Hindlimb muscle (tissue), 1 donor: ENCODE measurements around the gene MUC7. TPM values are rescaled to one million over a fixed set of nuclear protein-coding genes. Genes with fewer than 3 reads are reported as not detected.
A peak's percentile ranks its signal among the peaks of the same experiment; 100 is the strongest.
"Not testable (repeated sequence)": the region's sequence is repeated elsewhere in the genome, so short reads cannot be mapped to it uniquely, and the experiment has no call there.

Experiments
- DNase-seq: peaks from one replicate; pipeline ENCODE4 v3.0.0-alpha.2; 2013
- polyA plus RNA-seq: library from polyadenylated mRNA; unstranded; fragments of 120-200 nt; gene quantifications from one replicate; pipeline ENCODE4 v1.2.1, GENCODE V29; 2013; ENCODE audit not compliant: insufficient read length

The MUC7 gene
- polyA plus RNA-seq: not detected

DNA sequence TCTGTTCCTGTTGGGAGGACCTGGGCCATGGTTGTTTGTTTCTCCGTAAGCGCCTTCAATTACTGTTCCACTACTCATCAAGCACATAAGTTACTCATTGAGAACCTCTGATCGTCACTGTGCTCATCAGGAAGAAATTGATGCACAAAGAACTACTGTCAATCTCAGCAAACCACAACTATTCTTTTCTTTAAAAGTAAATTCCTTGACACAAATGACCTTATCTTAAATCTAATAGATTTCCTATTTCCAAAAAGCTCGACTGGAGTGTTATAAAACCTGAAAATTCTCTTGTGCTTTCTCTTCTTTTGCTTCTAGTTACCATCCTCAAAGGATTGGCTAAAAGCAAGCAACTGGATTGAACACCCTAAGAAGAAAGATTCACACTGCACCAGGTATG is at the start of gene MUC7:
Gene MUC7 (plus strand): TSS at position 301 of the 400 bp plus-strand sequence. CDS start 1,825 bp downstream, outside the sequence.
- DNase-seq: no peak

DNA sequence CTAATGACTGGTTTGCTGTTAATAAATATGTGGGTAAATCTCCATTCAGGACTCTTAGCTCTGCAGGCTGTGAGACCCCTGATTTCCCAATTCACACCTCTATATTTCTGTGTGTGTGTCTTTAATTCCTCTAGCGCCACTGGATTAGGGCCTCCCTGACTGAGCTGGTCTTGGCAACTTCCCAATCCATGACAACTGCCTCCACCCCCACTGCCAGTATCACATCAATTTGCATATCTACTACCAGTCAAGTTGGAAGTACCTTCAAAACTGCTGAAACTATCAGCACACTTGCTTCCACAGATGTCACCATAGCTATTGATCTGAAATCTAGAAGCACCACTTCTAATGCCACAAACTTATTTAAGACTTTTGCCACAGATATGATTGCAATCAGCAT is 46.7 kb upstream of the MUC7 start:
- no peak for DNase-seq

DNA sequence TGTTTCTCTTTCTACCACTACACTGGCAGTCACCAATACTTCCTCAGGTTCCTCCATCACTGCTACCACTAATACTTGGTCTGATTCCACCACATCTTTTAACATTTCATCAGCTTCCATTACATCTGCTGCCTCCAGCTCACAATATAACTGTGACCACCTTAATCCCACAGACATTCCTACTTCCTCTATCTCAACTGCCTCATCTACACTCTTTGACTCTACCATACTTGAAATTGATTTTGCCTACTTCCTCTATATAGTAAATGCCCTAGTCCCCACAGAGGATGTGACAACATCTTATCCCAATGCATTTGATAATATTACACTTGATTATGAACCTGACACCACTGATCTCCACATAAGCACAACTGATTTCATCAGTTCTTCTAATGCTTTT is 45.2 kb upstream of the MUC7 start:
- no peak for DNase-seq

DNA sequence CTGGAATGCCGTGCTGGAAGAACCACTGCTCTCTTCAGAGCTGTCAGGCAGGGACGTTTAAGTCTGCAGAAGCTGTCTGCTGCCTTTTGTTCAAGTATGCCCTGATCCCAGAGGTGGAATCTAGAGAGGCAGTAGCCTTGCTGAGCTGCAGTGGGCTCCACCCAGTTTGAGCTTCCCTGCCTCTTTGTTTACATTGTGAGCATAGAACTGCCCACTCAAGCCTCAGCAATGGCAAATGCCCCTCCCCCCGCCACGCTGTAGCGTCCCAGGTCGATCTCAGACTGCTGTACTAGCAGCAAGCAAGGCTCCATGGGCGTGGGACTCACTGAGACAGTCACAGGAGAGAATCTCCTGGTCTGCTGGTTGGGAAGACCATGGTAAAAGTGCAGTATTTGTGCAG is 34.8 kb upstream of the MUC7 start:
- DNase-seq: no peak

DNA sequence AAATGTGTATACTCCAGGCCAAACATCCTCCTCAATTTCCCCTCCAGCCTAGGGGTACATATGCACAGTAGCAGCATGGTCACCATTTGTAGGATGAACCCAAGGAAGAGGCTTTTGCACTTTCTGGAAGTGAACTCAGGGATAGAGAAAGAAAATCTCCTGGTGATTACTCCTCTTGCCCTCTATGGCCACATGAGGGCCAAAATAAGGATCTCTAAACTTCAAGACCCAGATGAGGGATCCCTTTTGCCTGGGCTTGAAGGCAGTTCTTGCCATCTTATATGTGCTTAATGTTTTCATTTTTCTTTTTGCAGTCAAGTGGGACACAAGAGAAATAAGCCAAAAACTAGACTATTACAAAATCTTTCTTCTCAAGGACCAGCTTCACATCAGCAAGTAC is 29.5 kb upstream of the MUC7 start:
- no peak for DNase-seq

DNA sequence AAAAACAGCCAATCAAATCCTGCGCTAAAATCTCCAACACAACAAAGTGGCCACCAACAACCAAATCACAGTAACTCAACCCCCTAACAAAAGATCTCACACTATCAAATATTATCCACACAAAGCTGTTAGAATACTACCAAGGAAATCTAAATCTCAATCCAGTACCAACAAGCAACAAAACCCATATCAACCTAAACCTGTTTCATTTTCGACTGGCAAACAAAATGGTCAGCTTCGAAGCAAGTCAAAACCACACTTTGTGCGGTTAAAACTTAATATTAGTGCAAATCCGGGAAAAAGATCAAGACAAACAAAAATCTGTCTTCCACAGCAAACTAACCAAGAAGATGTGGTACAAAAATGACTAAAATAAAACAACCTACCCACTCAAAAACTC is 28.7 kb upstream of the MUC7 start:
- DNase-seq: no peak

DNA sequence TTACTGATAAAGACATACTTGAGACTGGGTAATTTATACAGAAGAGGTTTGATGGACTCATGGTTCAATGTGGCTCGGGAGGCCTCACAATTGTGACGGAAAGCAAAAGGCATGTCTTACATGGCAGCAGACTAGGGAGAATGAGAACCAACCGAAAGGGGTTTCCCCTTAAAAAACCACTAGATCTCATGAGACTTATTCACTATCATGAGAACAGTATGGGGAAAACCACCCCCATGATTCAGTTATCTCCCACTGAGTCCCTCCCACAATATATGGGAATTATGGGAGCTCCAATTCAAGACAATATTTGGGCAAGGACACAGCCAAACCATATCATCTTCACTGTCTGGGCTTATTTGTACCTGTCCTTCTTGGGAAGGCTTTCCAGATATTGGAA is 22.8 kb upstream of the MUC7 start:
- no peak for DNase-seq

DNA sequence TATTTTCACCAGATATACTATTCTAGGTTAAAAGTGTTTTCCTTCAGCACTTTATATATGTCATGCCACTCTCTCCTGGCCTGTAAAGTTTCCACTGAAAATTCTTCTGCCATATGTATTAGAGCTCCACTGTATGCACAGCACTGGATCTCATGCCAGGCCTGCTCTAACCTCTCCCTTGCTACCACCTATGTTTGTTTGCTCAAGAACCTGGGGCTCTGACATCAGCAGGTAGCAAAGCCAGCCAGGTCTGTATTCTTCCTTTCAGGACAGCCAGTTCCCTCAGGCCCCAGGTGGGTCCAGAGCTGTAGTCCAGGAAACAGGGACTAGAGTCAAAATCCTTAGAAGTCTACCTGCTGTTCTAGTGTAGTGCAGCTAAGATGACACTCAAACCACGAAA is 19.1 kb upstream of the MUC7 start:
- DNase-seq: no peak

DNA sequence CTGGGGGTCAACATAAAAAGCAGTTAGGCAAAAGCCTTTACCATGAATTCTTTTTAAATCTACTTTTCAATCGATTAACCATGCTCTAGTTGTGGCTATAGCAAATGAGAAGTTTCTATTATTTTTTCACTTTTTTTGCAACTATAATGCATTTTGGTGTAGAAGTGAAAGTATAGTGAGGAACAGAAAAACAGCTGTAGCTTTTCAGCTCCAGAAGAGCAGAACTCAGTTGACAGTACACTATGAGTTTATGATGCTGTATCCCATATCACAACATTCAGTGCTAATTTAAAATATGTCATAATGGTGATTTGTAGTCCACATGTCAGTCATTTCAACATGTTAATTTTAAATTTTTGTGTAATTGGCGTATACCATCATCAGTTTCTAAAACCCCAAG is 8.7 kb upstream of the MUC7 start:
- no peak for DNase-seq

DNA sequence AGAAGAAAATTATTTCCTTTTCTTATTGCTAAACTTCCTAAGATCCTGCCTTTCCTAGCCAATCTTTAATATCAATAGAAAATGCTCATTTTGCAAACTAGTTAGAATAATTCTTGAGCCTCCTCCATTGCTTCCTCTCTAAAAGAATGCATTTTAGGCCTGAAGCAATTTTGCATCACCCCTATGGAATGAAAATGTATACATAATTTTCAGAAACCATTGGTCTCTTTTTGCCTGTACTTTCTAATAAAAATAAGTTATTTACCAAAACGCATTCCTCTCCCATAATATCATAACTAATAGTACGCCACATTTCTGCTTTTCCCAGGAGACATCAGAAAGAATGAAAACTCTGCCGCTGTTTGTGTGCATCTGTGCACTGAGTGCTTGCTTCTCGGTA is 1.7 kb downstream of the MUC7 start:
- DNase-seq: no peak

DNA sequence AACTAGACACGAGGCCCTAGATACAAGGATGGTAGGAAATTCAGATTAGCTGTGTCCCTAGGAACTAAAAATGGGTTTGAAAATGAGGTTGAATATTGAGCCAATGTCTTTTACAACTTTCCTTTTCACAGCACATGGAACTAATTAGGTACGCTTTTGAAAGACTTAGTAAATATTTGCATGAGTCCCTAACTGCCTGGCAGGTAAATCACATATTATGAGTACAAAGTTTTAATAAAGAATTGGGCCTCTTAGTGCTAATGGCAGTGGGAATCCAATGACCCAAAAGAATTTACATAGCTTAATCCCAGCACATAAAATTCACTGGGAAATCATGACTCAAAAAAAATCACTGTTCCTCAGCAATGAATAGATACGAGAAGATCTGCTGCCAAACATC is 16.8 kb downstream of the MUC7 start:
- no peak for DNase-seq

DNA sequence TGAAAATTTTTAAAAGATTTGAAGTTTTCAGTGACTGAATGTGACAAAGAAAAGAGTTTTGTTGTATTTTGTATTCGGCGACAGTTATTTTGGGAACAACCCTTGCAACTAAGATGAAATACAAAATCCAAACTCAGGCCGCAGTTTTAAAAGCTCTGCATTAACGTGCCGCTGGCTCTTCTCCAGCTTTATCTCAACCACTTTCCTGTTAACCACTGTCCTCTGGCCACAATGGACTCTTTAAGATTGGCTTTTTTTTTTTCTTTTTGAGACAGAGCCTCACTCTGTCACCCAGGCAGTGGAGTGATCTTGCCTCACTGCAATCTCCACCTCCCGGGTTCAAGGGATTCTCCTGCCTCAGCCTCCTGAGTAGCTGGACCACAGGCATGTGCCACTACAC is 24.2 kb downstream of the MUC7 start:
- DNase-seq: no peak

DNA sequence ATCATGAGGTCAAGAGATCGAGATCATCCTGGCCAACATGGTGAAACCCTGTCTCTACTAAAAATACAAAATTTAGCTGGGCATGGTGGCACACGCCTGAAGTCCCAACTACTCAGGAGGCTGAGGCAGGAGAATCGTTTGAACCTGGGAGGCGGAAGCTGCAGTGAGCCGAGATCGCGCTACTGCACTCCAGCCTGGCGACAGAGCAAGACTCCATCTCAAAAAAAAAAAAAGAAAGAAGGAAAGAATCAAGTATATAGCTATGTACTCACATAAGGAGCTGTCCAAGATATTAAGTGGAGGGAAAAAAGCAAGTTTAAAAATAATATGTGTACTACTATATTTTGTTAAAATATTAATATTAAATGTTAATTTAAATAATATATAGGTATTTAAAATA is 29.8 kb downstream of the MUC7 start:
- not testable (repeated sequence) for DNase-seq

DNA sequence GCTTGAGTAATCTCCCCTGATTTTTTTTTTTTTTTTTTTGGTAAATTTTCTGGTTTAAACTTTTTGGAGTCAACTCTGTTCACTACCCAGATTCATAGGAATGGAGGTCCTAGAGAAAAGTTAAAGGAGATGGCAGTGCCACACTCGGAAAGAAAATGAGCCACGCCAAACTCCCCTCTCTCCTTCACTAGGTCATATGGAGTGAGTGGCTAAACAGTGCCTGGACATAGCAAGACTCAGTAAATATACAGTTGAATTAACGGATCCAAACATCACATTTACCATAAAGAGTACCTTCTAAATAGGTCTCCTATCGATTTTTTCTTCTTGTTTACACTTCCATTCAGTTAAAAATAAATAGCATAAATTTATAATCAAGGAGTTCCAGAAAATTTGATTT is 32.7 kb downstream of the MUC7 start:
- DNase-seq: no peak

DNA sequence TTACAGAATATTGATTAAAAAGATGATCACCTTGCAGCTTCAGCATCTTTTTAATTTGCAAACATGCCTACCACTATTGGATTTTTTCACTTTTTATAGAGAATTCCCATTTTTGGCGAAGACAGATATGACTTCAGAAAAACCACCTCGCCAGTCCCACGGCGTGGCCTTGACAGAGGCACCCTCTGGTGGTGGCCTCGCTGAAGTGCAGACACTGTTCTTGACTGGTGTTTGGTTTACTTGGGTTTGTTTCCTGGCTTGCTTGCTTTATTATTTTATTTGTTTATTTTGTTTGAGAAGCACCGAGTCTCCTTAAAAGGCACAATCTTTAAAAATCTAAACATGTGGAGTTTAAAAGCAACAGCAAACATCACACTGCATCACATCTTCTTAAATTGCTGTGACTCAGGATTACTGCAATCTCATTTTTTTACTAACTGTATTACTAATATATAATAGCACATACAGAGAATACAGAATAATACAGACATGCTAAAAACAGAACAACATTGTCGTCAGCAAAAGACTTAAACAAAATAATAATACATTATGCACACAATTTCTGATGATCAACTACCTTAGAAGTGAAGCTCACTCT is 33.3 kb downstream of the MUC7 start:
- peak; percentile 19 for DNase-seq

DNA sequence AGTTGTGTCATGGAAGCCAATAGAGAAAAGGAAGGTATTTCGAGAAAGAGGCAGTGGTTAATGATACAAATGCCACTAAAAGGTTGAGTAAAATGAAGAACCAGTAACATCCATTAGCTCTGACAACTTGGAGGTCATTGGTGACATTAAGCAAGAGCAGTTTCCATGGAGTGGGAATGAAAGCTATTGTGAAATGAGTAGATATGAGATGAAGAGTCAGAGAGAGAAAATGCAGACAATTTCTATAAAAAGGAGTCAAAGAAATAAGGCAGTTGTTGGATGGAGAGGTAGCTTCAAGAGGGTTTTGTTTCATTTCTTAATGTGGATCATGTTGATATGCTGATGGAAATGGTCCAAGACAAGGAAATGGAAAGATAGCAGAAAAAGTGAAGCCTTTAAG is 36.8 kb downstream of the MUC7 start:
- no peak for DNase-seq

DNA sequence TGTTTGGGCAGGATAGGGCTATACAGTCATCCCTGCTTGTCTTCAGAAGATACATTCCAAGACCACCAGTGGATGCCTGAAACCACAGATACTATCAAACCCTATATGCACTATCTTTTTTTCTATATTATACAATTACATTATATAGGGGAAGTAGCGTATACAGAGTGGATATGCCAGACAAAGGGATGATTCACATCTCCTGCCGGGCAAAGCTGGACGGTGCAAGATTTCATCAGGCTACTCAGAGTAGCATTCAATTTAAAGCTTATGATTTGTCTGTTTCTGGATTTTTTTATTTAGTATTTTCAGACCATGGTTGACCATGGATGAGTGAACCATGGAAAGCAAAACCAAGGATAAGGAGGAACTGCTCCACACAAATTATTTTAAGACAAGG is 39.4 kb downstream of the MUC7 start:
- DNase-seq: no peak

DNA sequence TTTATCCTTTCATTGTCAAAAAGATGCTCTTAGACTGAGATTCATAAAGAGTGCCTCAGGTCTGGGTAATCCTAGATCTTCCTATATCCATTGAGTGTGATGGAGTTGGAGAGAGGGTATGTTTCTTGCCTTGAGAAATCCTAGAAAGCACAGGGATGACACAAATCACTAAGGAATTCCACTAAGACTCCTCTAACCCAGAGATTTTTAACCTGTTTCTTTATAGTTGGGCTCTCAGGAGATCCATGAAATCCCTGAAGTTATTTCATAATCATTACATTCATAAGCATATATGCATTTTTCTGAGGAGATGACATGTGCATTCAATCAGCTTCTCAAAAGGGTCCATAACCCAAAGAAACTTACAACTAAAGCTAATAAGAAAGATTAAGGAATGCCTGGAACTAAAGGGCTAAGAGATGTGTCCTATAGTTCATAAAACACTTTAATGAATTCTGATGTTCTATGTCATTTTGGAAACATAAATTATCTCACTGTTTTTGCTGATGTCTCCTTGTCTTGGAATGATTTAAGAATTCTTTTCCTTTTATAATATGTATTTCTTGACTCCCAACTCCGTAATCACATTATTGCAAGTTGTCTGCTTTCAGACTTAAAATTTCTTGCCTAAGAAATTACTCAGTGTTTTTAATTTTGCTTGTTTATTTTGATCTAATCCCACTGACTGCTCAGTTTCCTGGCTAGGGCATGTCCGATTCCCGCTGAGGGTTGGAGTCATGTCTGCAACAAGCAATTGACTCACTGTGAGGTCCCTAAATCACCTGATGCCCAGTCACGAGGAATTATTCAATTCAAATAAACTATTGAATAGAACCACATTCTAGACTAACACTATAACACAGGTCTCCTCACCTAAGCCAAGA is 43.6 kb downstream of the MUC7 start:
- no peak for DNase-seq

DNA sequence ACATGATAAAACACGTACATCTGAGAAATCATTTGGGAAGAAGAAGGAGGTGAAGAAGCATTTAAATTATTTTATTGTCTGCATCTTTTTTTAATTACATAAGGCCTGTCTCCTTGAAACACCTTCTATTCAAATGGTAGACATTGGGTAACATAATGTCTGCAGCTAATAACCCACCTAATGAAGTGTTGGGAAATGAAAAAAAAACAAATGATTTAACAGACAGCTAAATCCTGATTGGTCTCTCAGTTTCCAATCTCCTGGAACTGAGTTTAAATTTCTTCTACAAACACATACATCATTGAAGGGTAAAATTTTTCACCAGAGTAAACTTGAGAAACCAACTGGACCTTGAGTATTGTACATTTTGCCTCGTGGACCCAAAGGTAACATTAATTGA is 46.3 kb downstream of the MUC7 start, which contains the start of gene AMTN:
Gene AMTN (plus strand): TSS at position 301 of the 400 bp plus-strand sequence. CDS start 209 bp downstream, outside the sequence.
- no peak for DNase-seq

DNA sequence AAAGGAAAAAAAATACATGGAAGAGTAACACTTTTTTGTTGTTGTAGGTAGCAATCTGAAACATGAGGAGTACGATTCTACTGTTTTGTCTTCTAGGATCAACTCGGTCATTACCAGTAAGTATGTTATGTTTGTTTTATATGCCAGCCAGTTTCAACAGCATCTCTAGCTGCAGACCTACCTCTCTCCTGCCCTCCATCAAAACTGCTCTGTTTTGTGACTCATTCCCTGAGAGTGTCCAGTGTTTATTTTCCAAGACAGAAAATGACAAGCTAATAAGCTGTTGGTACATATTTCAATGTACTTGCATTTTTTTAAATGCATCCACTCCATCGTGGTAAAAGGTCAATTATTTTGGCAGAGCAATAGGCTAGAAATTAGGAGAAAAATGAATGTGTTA is 46.7 kb downstream of the MUC7 start:
- DNase-seq: no peak

DNA sequence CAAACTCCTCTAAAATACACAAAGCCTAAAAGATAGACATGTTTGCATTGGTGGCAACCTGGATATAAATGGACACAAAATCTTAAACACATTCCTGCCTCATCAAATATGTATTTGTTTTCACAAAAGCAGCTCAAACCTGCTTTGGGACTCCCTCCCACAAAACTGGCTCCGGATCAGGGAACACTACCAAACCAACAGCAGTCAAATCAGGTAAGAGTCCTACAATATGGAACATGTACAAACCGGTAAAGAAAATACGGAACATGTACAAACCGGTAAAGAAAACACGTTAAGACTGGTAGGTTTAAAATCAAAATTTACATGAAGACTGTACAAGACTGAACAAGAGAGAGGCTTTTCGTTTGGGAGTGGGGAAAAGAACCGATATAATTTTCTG is 50.6 kb downstream of the MUC7 start:
- no peak for DNase-seq

DNA sequence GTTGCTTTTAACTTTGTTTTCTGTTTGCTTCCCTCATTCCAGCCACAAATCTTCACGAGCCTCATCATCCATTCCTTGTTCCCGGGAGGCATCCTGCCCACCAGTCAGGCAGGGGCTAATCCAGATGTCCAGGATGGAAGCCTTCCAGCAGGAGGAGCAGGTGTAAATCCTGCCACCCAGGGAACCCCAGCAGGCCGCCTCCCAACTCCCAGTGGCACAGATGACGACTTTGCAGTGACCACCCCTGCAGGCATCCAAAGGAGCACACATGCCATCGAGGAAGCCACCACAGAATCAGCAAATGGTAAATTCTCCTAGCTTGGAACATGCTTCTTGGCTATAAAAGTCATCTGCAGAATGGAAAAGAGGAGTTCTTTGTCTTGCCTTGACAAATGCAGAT is 59.0 kb downstream of the MUC7 start:
- DNase-seq: no peak

DNA sequence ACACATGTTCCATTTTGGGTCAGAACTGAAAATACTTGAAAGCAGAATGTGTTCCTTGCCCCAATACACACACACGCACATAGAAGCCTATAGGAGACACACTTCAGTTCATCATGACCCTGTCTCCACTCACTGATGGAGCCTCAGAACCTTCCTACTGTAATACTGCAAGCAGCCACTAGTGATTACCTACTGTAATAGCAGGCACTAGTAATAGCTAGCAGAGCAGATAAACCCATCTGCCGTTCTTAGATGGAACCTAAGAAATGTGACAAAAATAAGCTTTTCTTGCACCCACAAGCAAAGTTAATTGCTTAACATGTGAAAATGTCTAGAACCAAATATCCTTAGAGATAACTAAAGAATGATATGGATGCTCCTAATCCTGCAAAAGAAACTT is 60.0 kb downstream of the MUC7 start:
- DNase-seq: no peak
